ENCODE data around the gene PPP1R8.

GRCh38 chr1:27873671-27874384, 43.2 kb downstream of the PPP1R8 start:
- TF ChIP-seq HDGF (IDR thresholded peaks at IDR 0.05; ENCODE audit: borderline replicate concordance) (no peak), FOXM1 (IDR thresholded peaks at IDR 0.05; ENCODE audit: borderline replicate concordance) (no peak), ARNT (IDR thresholded peaks at IDR 0.05) (no peak), FOXK2 (IDR thresholded peaks at IDR 0.05) (no peak), L3MBTL2 (conservative IDR thresholded peaks at IDR 0.05) (no peak), SUZ12 (IDR thresholded peaks at IDR 0.05) (no peak), FOXA1 (IDR thresholded peaks at IDR 0.05) (no peak)
